ENCODE measurements around the gene LY6G5C. TPM values are rescaled to one million over a fixed set of nuclear protein-coding genes. Genes with fewer than 3 reads are reported as not detected.

The LY6G5C gene
- total and polyA plus RNA-seq, 2 of the 13 experiments (the other 11 are each of a cell fraction or from before 2014, with no cell fraction given): 0.33 to 0.55 TPM

GRCh38 chr6:31642798-31643570 is 37.9 kb downstream of the LY6G5C start (continued):
- TF ChIP-seq JUND (CRISPR knock-in tag; IDR thresholded peaks at IDR 0.05) (no peak), ZNF143 (CRISPR knock-in tag; IDR thresholded peaks at IDR 0.05) (no peak), TBL1XR1 (IDR thresholded peaks at IDR 0.05; ENCODE audit: borderline replicate concordance, low read length, partially characterized antibody) (no peak), NCOA2 (CRISPR knock-in tag; IDR thresholded peaks at IDR 0.05) (no peak), ZNF512 (CRISPR knock-in tag; IDR thresholded peaks at IDR 0.05) (no peak), ZNF713 (CRISPR knock-in tag; IDR thresholded peaks at IDR 0.05) (no peak), DRAP1 (CRISPR knock-in tag; IDR thresholded peaks at IDR 0.05) (no peak), PITX1 (CRISPR knock-in tag; IDR thresholded peaks at IDR 0.05) (peak; percentile 55; the same call in 1 of the 2 replicates), SIN3A (IDR thresholded peaks at IDR 0.05; ENCODE audit: borderline replicate concordance, low read depth, low read length) (no peak), ZNF552 (CRISPR knock-in tag; IDR thresholded peaks at IDR 0.05; ENCODE audit: borderline replicate concordance) (no peak), ZNF589 (CRISPR knock-in tag; conservative IDR thresholded peaks at IDR 0.05) (no peak), SRSF1 (optimal IDR thresholded peaks at IDR 0.05; ENCODE audit: low read depth, low read length) (no peak), ZNF256 (CRISPR knock-in tag; conservative IDR thresholded peaks at IDR 0.05) (no peak), POLR2A (IDR thresholded peaks at IDR 0.05; ENCODE audit: insufficient read depth in 1 of 2, low read depth in 2 of 2, low read length in 2 of 2) (no peak), TSC22D2 (CRISPR knock-in tag; IDR thresholded peaks at IDR 0.05; ENCODE audit: borderline replicate concordance) (no peak), KDM5B (CRISPR knock-in tag; IDR thresholded peaks at IDR 0.05; ENCODE audit: borderline replicate concordance) (0 out of 2 replicates have a peak, but pooled peaks have one; percentile 24), HDAC2 (CRISPR knock-in tag; IDR thresholded peaks at IDR 0.05) (no peak), ZNF546 (CRISPR knock-in tag; conservative IDR thresholded peaks at IDR 0.05) (no peak), PTBP1 (IDR thresholded peaks at IDR 0.05; ENCODE audit: low read depth, low read length, poor library complexity, severe bottlenecking) (no peak), SP1 (IDR thresholded peaks at IDR 0.05) (no peak), SP1 (CRISPR knock-in tag; IDR thresholded peaks at IDR 0.05) (no peak), ARID3A (IDR thresholded peaks at IDR 0.05; ENCODE audit: low read depth, low read length) (no peak), KLF15 (CRISPR knock-in tag; IDR thresholded peaks at IDR 0.05; ENCODE audit: borderline replicate concordance) (no peak), ZNF335 (CRISPR knock-in tag; IDR thresholded peaks at IDR 0.05) (peak; percentile 68; the same call in 1 of the 2 replicates)
- TF ChIP-seq, protein P1, sequence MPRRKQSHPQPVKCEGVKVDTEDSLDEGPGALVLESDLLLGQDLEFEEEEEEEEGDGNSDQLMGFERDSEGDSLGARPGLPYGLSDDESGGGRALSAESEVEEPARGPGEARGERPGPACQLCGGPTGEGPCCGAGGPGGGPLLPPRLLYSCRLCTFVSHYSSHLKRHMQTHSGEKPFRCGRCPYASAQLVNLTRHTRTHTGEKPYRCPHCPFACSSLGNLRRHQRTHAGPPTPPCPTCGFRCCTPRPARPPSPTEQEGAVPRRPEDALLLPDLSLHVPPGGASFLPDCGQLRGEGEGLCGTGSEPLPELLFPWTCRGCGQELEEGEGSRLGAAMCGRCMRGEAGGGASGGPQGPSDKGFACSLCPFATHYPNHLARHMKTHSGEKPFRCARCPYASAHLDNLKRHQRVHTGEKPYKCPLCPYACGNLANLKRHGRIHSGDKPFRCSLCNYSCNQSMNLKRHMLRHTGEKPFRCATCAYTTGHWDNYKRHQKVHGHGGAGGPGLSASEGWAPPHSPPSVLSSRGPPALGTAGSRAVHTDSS (CRISPR knock-in tag; conservative IDR thresholded peaks at IDR 0.05): no peak
- TF ChIP-seq, protein P2, sequence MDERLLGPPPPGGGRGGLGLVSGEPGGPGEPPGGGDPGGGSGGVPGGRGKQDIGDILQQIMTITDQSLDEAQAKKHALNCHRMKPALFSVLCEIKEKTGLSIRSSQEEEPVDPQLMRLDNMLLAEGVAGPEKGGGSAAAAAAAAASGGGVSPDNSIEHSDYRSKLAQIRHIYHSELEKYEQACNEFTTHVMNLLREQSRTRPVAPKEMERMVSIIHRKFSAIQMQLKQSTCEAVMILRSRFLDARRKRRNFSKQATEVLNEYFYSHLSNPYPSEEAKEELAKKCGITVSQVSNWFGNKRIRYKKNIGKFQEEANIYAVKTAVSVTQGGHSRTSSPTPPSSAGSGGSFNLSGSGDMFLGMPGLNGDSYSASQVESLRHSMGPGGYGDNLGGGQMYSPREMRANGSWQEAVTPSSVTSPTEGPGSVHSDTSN (CRISPR knock-in tag; IDR thresholded peaks at IDR 0.05): no peak
